Astrocyte of the cerebellum (primary cell): ENCODE measurements around the gene TRIM9.
"Not testable (repeated sequence)": the region's sequence is repeated elsewhere in the genome, so short reads cannot be mapped to it uniquely, and the experiment has no call there.

Experiments used
- DNase-seq: peaks from one replicate; pipeline ENCODE4 v3.0.0-alpha.2; 2011; ENCODE audit warnings: low read depth
- H3K4me3 ChIP-seq: 2 replicates; pipeline ENCODE4 v1.5.1; 2011; ENCODE audit warnings: mild to moderate bottlenecking, low read depth, low read length, moderate library complexity
- CTCF ChIP-seq: IDR thresholded peaks from 2 replicates; pipeline ENCODE4 v1.5.1; 2012; ENCODE audit warnings: low read length, low read depth, moderate library complexity, mild to moderate bottlenecking; ENCODE audit errors: missing control alignments
- in situ Hi-C: cut with HindIII; loops from 2 replicates; pipeline ENCODE4 v1.10.0; 2017; ENCODE audit warnings: low sequenced_read_pairs

The TRIM9 gene

GRCh38 chr14:50957296-50957695, 137.6 kb downstream of the TRIM9 start:
- no peak for TF ChIP-seq CTCF
- in situ Hi-C loops: loop anchor here (25.0 kb wide), 1 partner anchor 255 kb away; no protein-coding TSS in a partner anchor
- no peak overlapping the region for H3K4me3 ChIP-seq

GRCh38 chr14:50956421-50956820, 138.5 kb downstream of the TRIM9 start:
- H3K4me3 ChIP-seq, DNase-seq: not testable (repeated sequence)
- in situ Hi-C loops: loop anchor here (25.0 kb wide), 1 partner anchor 256 kb away; no protein-coding TSS in a partner anchor

More at GRCh38 chr14:50957296-50957695, 137.6 kb downstream of the TRIM9 start:
- DNase-seq: no peak

GRCh38 chr14:50955373-50956043, 139.4 kb downstream of the TRIM9 start:
- in situ Hi-C loops: loop anchor here (25.0 kb wide), 1 partner anchor 257 kb away; no protein-coding TSS in a partner anchor
- no peak overlapping the region for H3K4me3 ChIP-seq
- peak; percentile 58 for TF ChIP-seq CTCF
- peak; percentile 59 for DNase-seq

- peak; percentile 83 for TF ChIP-seq CTCF
- DNase-seq: peak; percentile 57
- H3K4me3 ChIP-seq: no peak overlapping the region
- in situ Hi-C loops: loop anchor here (25.0 kb wide), 1 partner anchor 257 kb away; no protein-coding TSS in a partner anchor
Measured at GRCh38 chr14:50954811-50955372, 140.0 kb downstream of the TRIM9 start.

GRCh38 chr14:50953502-50953901, 141.4 kb downstream of the TRIM9 start:
- H3K4me3 ChIP-seq: no peak overlapping the region
- DNase-seq: no peak
- TF ChIP-seq CTCF: no peak
- in situ Hi-C loops: loop anchor here (25.0 kb wide), 1 partner anchor 259 kb away; no protein-coding TSS in a partner anchor

- DNase-seq: no peak
- no peak for TF ChIP-seq CTCF
- in situ Hi-C loops: loop anchor here (25.0 kb wide), 1 partner anchor 261 kb away; no protein-coding TSS in a partner anchor
- H3K4me3 ChIP-seq: no peak overlapping the region
Measured at GRCh38 chr14:50951032-50951431, 143.9 kb downstream of the TRIM9 start.

- in situ Hi-C loops: no loop called here
- H3K4me3 ChIP-seq: no peak overlapping the region
- DNase-seq: no peak
- no peak for TF ChIP-seq CTCF
Measured at GRCh38 chr14:50948205-50948604, 146.7 kb downstream of the TRIM9 start.
